Suprapubic skin (tissue), 4 donors: ENCODE measurements around the gene UBE4A. TPM values are rescaled to one million over a fixed set of nuclear protein-coding genes. Genes with fewer than 3 reads are reported as not detected.

Source experiments
- DNase-seq, 2 donors: peaks; one replicate each; pipeline ENCODE4 v3.0.0-alpha.2; 2019; ENCODE audit warnings: low spot score in 2 of 2
- H3K27ac ChIP-seq: fragments of 200-600 bp; sonication (generic); one replicate; pipeline ENCODE4 v1.5.1; 2019
- H3K27me3 ChIP-seq: fragments of 200-600 bp; sonication (generic); one replicate; pipeline ENCODE4 v1.5.1; 2019
- H3K36me3 ChIP-seq: fragments of 200-600 bp; sonication (generic); one replicate; pipeline ENCODE4 v1.5.1; 2019
- H3K4me1 ChIP-seq: fragments of 200-600 bp; sonication (generic); one replicate; pipeline ENCODE4 v1.5.1; 2019
- H3K4me3 ChIP-seq: fragments of 200-600 bp; sonication (generic); one replicate; pipeline ENCODE4 v1.5.1; 2019; ENCODE audit warnings: mild to moderate bottlenecking
- H3K9me3 ChIP-seq: fragments of 200-600 bp; sonication (generic); one replicate; pipeline ENCODE4 v1.5.1; 2019
- CTCF ChIP-seq, 2 donors: fragments of 200-600 bp in 1 of 2; fragments of 450-650 bp in 1 of 2; sonication (generic) in 1 of 2; IDR thresholded peaks; one replicate each; pipeline ENCODE4 v1.5.1; 2016 to 2019; ENCODE audit warnings: antibody characterized with exemption in 2 of 2, mild to moderate bottlenecking in 1 of 2, moderate library complexity in 1 of 2
- EP300 ChIP-seq: sonication (generic); formaldehyde crosslinking; IDR thresholded peaks from one replicate; pipeline ENCODE4 v1.6.1; 2017; ENCODE audit warnings: antibody characterized with exemption
- POLR2A ChIP-seq, 2 donors: fragments of 450-650 bp; IDR thresholded peaks; one replicate each; pipeline ENCODE4 v1.6.1; 2017; ENCODE audit warnings: antibody characterized with exemption in 2 of 2, mild to moderate bottlenecking in 2 of 2, moderate library complexity in 2 of 2
- POLR2AphosphoS5 ChIP-seq, 3 donors: sonication (generic); formaldehyde crosslinking; IDR thresholded peaks; one replicate each; pipeline ENCODE4 v1.6.1; 2017; ENCODE audit warnings: antibody characterized with exemption in 3 of 3
- WGBS: methylation state at CpG from one replicate; pipeline ENCODE4 v1.1.5; 2018; 5-methylcytosine and 5-hydroxymethylcytosine counted together
- total RNA-seq, 4 donors: library from RNA; depleted of rRNA; stranded (reverse); fragments of >200 nt; gene quantifications; one replicate each; pipeline ENCODE4 v1.1.0, GENCODE V29; 2016

UBE4A gene
- total RNA-seq, 4 donors from 2014 or later: 37.0 to 81.8 (median 50.4) TPM

- peaks cover 15% of the 10 kb centered on the region for H3K27me3 ChIP-seq
- H3K27ac ChIP-seq: no peak overlapping the region
- TF ChIP-seq POLR2A (IDR thresholded peaks at IDR 0.05) (no peak), CTCF (IDR thresholded peaks at IDR 0.05) (no peak), EP300 (no peak), POLR2AphosphoS5 (IDR thresholded peaks at IDR 0.05) (no peak)
- no peaks in the 10 kb centered on the region for H3K9me3 ChIP-seq
- no peaks in the 10 kb centered on the region for H3K36me3 ChIP-seq
- 88% methylated on average over 2 of the region's 2 CpGs for WGBS
- no peak for DNase-seq
- no peak overlapping the region for H3K4me3 ChIP-seq
- H3K4me1 ChIP-seq: peaks cover 20% of the 10 kb centered on the region
Observed at GRCh38 chr11:118312328-118312727, 47.1 kb upstream of the UBE4A start.

- no peaks in the 10 kb centered on the region for H3K36me3 ChIP-seq
- peaks cover 15% of the 10 kb centered on the region for H3K27me3 ChIP-seq
- WGBS: 81% methylated on average over 4 of the region's 4 CpGs
- peaks cover 20% of the 10 kb centered on the region for H3K4me1 ChIP-seq
- TF ChIP-seq POLR2A (IDR thresholded peaks at IDR 0.05) (no peak), CTCF (IDR thresholded peaks at IDR 0.05) (no peak), POLR2AphosphoS5 (IDR thresholded peaks at IDR 0.05) (no peak), EP300 (no peak)
- H3K27ac ChIP-seq: no peak overlapping the region
- H3K4me3 ChIP-seq: no peak overlapping the region
- no peak for DNase-seq
- H3K9me3 ChIP-seq: no peaks in the 10 kb centered on the region
Observed at GRCh38 chr11:118313242-118313641, 46.2 kb upstream of the UBE4A start.

DNA sequence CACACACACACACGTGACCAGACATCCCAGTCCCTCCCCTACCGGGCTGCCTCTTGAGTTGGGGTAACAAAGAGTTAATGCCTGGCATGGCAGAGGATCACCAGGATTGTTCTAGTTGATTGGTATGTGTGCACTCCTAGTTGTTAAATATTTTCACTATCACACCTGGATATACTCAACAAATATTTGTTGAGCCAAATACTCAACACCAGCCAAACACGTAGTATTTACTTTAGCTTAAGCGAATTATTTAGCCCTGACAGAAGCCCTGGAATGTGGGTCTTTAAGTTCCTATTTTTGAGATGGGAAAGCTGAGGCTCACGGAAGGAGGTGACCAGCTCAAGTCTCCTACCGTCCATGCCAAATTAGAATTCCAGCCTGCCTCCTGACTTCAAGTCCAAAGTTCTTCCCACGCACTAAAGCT, 44.4 kb upstream of the UBE4A start:
- no peaks in the 10 kb centered on the region for H3K36me3 ChIP-seq
- no peak overlapping the region for H3K4me3 ChIP-seq
- no peaks in the 10 kb centered on the region for H3K9me3 ChIP-seq
- H3K27ac ChIP-seq: no peak overlapping the region
- no peak for DNase-seq
- H3K4me1 ChIP-seq: peaks cover 20% of the 10 kb centered on the region
- TF ChIP-seq POLR2AphosphoS5 (IDR thresholded peaks at IDR 0.05): no peak
- TF ChIP-seq CTCF (IDR thresholded peaks at IDR 0.05): no peak
- no peak for TF ChIP-seq POLR2A (IDR thresholded peaks at IDR 0.05)
- no peak for TF ChIP-seq EP300
- WGBS: 75% methylated on average over 7 of the region's 7 CpGs
- peaks cover 15% of the 10 kb centered on the region for H3K27me3 ChIP-seq

DNA sequence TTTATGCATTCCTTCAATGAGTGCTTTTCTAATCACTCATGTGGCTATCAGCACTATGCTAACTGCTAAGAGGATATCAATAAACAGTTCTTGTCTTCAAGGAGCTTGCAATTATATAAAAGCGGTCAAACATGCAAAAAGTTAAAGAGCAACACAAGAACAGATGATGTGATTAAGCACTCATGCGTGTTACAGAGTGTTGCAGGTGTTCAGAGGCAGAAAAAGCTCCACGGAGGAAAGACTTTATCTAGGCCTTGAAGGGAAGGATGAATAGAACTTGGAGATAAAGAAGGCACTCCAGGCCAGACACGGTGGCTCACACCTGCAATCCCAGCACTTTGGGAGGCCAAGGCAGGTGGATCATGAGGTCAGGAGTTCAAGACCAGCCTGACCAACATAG, 41.3 kb upstream of the UBE4A start:
- 93% methylated on average over 4 of the region's 4 CpGs for WGBS
- no peak for TF ChIP-seq CTCF (IDR thresholded peaks at IDR 0.05)
- no peak for TF ChIP-seq EP300
- no peak for TF ChIP-seq POLR2AphosphoS5 (IDR thresholded peaks at IDR 0.05)
- no peak for TF ChIP-seq POLR2A (IDR thresholded peaks at IDR 0.05)
- Histone ChIP-seq H3K27ac (no peak overlapping the region), H3K4me1 (peaks cover 20% of the 10 kb centered on the region), H3K36me3 (no peaks in the 10 kb centered on the region), H3K9me3 (no peaks in the 10 kb centered on the region), H3K4me3 (no peak overlapping the region), H3K27me3 (peaks cover 12% of the 10 kb centered on the region)
- DNase-seq: no peak

GRCh38 chr11:118318581-118319336, 40.6 kb upstream of the UBE4A start:
- TF ChIP-seq POLR2AphosphoS5 (IDR thresholded peaks at IDR 0.05) (no peak), EP300 (no peak), CTCF (IDR thresholded peaks at IDR 0.05) (no peak), POLR2A (IDR thresholded peaks at IDR 0.05) (no peak)
- Histone ChIP-seq H3K9me3 (no peaks in the 10 kb centered on the region), H3K4me3 (no peak overlapping the region), H3K27ac (no peak overlapping the region), H3K27me3 (peaks cover 8% of the 10 kb centered on the region), H3K36me3 (no peaks in the 10 kb centered on the region), H3K4me1 (peaks cover 20% of the 10 kb centered on the region)
- 89% methylated on average over 11 of the region's 11 CpGs for WGBS
- no peak for DNase-seq
